ENCODE results near the gene NUBP2.

Gene NUBP2

GRCh38 chr16:1766231-1766630 lies 16.5 kb upstream of the NUBP2 start:
- no peak for DNase-seq (ENCODE audit: low spot score in 2 of 2)
- Mint-ChIP-seq H3K9me3 (no peaks in the 10 kb centered on the region), H3K4me3 (no peak overlapping the region), H3K4me1 (peaks cover 7% of the 10 kb centered on the region), H3K36me3 (peaks cover 42% of the 10 kb centered on the region), H3K27ac (no peak overlapping the region)
- ATAC-seq = no peak

DNA sequence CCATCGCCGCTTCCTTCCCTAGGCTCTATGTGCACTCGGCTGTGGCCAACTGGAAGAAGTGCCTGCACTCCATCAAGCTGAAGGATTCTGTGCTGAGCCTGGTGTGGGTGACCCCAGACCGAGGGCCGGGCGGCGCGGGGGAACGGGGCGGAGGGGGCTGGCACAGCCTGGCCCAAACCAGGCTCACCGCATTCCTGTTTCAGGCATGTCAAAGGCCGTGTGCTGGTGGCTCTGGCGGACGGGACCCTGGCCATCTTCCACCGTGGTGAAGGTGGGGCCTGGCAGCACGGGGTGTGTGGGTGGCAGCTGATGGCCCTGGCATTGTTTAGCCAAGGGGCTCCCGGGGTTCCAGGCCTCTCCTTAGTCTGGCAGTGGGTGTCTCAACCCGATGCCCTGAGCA lies 16.1 kb upstream of the NUBP2 start:
- Mint-ChIP-seq H3K36me3 (peaks cover 39% of the 10 kb centered on the region), H3K4me3 (no peak overlapping the region), H3K9me3 (no peaks in the 10 kb centered on the region), H3K27ac (peak overlapping the region; percentile 32), H3K4me1 (peaks cover 8% of the 10 kb centered on the region)
- DNase-seq (ENCODE audit: low spot score in 2 of 2) (no peak), ATAC-seq (no peak)

- no peak overlapping the region for H3K4me3 Mint-ChIP-seq
- H3K27ac Mint-ChIP-seq = peak overlapping the region; percentile 32
These were observed 15.4 kb upstream of the NUBP2 start for GRCh38 chr16:1767116-1767994.

DNA sequence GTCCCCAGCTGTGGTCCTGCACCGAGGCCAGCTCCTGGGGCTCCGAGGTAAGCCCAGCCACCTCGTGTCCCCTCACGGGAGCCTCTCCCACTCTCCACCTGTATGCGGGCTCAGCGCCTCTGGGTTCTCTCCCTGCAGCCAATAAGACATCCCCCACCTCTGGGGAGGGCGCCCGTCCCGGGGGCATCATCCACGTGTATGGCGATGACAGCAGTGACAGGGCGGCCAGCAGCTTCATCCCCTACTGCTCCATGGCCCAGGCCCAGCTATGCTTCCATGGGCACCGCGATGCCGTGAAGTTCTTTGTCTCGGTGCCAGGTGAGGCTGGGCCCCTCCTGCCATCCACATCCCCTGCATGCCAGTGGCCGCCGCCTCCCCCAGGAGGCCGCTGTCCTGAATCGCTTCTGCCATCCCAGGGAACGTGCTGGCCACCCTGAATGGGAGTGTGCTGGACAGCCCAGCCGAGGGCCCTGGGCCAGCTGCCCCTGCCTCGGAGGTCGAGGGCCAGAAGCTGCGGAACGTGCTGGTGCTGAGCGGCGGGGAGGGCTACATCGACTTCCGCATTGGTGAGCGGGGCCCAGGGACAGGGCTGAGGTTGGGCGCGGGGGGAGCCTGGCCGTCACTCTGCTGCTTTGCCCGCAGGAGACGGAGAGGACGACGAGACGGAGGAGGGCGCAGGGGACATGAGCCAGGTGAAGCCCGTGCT lies 14.5 kb upstream of the NUBP2 start:
- ATAC-seq = no peak
- Mint-ChIP-seq H3K27ac (no peak overlapping the region), H3K4me3 (no peak overlapping the region), H3K36me3 (peaks cover 51% of the 10 kb centered on the region), H3K4me1 (peaks cover 15% of the 10 kb centered on the region), H3K9me3 (no peaks in the 10 kb centered on the region)
- no peak for DNase-seq (ENCODE audit: low spot score in 2 of 2)

More at GRCh38 chr16:1767116-1767994, 15.4 kb upstream of the NUBP2 start:
- H3K9me3 Mint-ChIP-seq = no peaks in the 10 kb centered on the region
- DNase-seq (ENCODE audit: low spot score in 2 of 2) (no peak), ATAC-seq (no peak)
- H3K4me1 Mint-ChIP-seq = peaks cover 14% of the 10 kb centered on the region
- peaks cover 43% of the 10 kb centered on the region for H3K36me3 Mint-ChIP-seq

DNA sequence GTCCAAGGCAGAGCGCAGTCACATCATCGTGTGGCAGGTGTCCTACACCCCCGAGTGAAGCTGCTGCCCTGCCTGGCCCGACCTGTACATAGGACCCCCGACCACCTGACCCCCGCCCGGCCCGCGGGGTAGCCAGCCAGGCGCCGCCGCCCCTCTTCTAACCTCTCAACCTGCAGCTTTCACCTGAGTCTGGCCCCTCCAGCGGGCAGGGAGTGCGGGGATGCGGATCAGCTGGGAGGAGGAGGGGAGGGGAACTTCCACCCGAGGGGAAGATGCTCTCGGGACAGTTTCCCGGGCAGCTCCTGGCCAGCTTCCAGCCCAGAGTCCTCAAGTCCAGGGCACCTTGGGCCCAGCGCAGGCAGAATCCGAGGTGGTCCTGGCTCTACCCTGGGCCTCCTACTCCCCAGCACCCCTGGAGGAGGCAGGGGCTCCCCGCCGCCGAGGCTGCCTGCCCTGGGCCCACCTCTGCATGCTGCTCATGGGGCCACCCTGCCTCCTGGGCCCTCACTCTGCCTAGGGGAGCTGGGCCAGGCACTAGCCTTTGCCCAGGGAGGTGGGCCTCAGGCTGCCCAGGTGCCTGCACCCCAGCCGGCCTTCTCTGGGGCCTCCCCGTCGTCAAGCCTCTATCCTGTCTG lies 13.9 kb upstream of the NUBP2 start:
- DNase-seq (ENCODE audit: low spot score in 2 of 2) = no peak
- peaks cover 15% of the 10 kb centered on the region for H3K4me1 Mint-ChIP-seq
- H3K9me3 Mint-ChIP-seq = no peaks in the 10 kb centered on the region
- no peak for ATAC-seq
- H3K36me3 Mint-ChIP-seq = peaks cover 52% of the 10 kb centered on the region
- no peak overlapping the region for H3K4me3 Mint-ChIP-seq
- H3K27ac Mint-ChIP-seq = peak overlapping the region; percentile 76

- H3K4me3 Mint-ChIP-seq = peak overlapping the region; percentile 96
- H3K9me3 Mint-ChIP-seq = no peaks in the 10 kb centered on the region
- H3K27ac Mint-ChIP-seq = peak overlapping the region; percentile 76
- H3K36me3 Mint-ChIP-seq = peaks cover 52% of the 10 kb centered on the region
- DNase-seq (ENCODE audit: low spot score in 2 of 2) = no peak
- H3K4me1 Mint-ChIP-seq = peaks cover 15% of the 10 kb centered on the region
- no peak for ATAC-seq
These were observed 13.1 kb upstream of the NUBP2 start for GRCh38 chr16:1769402-1770300.

DNA sequence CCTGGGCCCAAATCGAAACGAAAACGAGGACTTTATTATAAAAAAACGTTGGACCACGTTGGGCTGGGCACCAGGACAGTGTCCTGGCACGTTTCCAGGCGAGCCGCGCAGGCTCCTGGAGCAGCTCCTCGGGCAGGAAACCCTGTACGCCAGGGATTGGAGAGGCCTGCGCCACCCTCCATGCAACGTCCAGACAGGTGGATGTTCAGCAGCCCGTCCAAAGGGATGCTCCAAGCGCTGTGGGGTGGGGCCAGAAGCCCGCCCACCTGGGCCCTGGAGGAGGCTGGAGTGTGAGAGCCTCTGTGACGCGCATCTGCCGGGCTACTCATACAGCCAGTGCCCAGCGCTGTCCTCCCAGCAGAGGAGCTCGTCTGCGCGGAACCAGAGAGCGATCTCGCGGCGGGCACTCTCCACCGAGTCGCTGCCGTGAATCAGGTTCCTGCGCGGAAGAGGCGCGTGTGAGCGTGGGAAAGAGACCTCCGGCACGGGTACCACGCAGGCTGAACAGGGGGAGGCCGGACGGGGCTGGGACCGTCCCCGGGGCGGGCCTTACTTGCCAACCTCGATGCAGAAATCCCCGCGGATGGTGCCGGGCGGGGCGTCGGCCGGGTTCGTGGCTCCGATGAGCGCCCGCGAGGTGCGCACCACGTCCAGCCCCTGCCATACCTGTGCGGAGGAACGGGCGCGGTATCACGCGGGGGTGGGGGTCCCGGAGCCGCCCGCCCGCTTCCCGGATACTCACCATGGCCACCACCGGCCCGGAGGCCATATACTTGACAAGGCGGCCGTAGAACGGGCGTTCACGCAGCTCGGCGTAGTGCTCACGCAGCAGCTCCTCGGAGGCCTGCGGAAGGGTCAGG lies 12.2 kb upstream of the NUBP2 start:
- no peak for DNase-seq (ENCODE audit: low spot score in 2 of 2)

DNA sequence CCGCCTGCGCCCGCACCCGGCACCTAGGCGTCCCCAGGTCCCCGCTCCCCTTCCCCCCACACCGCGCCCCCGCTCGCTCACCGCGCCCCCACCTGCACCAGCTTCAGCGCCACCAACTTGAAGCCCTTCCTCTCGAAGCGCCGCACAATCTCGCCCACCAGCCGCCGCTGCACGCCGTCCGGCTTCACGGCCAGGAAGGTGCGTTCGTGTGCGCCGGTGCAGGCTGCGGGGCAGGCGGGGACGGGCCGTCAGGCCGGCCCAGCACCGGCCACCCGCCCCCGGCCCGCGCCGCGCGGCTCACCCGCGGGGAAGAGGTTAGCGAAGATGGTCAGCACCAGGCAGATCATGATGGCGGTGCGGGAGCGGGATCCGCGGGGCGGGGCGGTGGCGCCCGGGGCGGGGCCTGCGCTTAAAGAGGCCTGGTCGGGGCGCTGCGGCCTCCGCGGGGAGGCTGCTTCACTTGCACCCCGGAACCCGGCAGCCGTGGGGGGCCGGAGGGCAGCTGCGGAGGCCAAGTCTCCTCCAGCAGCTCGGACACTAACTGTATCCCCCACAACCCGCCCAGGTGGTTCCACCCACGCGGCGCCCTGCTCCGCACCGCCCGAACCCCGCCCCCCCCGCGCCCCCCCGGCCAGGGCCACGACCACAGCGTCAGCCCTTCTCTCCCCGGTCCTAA lies 11.4 kb upstream of the NUBP2 start, which contains the start of gene NME3:
TSS of gene NME3 (minus strand) at position 356 of the 676 bp plus-strand sequence. CDS start at position 347, 9 bp downstream.
- DNase-seq (ENCODE audit: low spot score in 2 of 2) = peak; percentile 69 to 91
- ATAC-seq = peak; percentile 62

More for the DNA sequence above, 12.2 kb upstream of the NUBP2 start:
- Mint-ChIP-seq H3K27ac (peak overlapping the region; percentile 76), H3K4me1 (peaks cover 15% of the 10 kb centered on the region), H3K36me3 (peaks cover 52% of the 10 kb centered on the region), H3K4me3 (peak overlapping the region; percentile 96), H3K9me3 (no peaks in the 10 kb centered on the region)
- ATAC-seq = peak; percentile 22

GRCh38 chr16:1771864-1772361 lies 10.8 kb upstream of the NUBP2 start:
- Mint-ChIP-seq H3K4me1 (peaks cover 15% of the 10 kb centered on the region), H3K27ac (peak overlapping the region; percentile 93), H3K4me3 (peak overlapping the region; percentile 96), H3K9me3 (no peaks in the 10 kb centered on the region), H3K36me3 (peaks cover 59% of the 10 kb centered on the region)
- peak in 1 of 2 donors; percentile 73 for DNase-seq (ENCODE audit: low spot score in 2 of 2)
- ATAC-seq = no peak

More for the DNA sequence above, 11.4 kb upstream of the NUBP2 start, which contains the start of gene NME3:
- H3K4me3 Mint-ChIP-seq = peak within 1 kb of the TSS; percentile 96
- H3K36me3 Mint-ChIP-seq = peaks cover 54% of the 10 kb centered on the region
- peaks cover 15% of the 10 kb centered on the region for H3K4me1 Mint-ChIP-seq
- peak within 1 kb of the TSS; percentile 93 for H3K27ac Mint-ChIP-seq
- no peaks in the 10 kb centered on the region for H3K9me3 Mint-ChIP-seq

DNA sequence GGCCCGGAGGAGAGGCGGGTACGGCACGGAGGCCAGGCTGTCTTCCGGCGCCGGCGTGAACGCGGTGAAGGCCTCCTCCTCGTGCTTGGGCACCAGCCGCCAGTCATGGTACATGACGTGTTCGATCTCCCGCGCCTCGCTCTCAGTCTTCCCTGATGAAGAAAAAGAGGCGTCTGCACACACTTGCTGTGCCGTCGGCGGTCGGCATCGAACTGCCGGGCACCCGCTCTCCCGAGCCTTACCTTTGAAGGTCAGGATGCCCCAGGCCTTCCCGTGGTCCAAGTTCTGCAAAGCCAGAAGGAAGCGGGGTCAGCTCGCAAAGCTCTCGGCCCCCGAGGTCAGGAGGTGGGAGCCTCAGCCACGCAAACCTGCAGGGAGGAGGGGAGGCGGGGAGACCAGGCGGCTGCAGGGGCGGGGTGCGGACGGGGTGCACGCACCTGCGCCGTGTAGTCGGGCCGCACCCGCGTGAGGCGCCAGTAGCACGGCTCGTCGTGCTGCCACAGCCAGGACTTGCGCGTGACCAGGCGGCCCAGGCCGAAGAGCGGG lies 10.3 kb upstream of the NUBP2 start, which contains the start of gene EME2:
TSS of gene EME2 (plus strand) at position 449 of the 546 bp plus-strand sequence. CDS start 418 bp downstream, outside the sequence.
- peak within 1 kb of the TSS; percentile 96 for H3K4me3 Mint-ChIP-seq
- ATAC-seq (peak; percentile 39), DNase-seq (ENCODE audit: low spot score in 2 of 2) (peak in 1 of 2 donors; percentile 73)
- peaks cover 15% of the 10 kb centered on the region for H3K4me1 Mint-ChIP-seq
- H3K9me3 Mint-ChIP-seq = no peaks in the 10 kb centered on the region
- peak within 1 kb of the TSS; percentile 93 for H3K27ac Mint-ChIP-seq
- peaks cover 59% of the 10 kb centered on the region for H3K36me3 Mint-ChIP-seq

GRCh38 chr16:1772908-1773702 lies 9.7 kb upstream of the NUBP2 start, which contains the start of gene MRPS34:
TSS of gene MRPS34 (minus strand) at chr16:1773134. CDS start at chr16:1773119, 15 bp downstream.
- ATAC-seq = peak; percentile 75
- DNase-seq (ENCODE audit: low spot score in 2 of 2) = peak; percentile 79 to 89
- peak within 1 kb of the TSS; percentile 96 for H3K4me3 Mint-ChIP-seq
- peaks cover 15% of the 10 kb centered on the region for H3K4me1 Mint-ChIP-seq
- peak within 1 kb of the TSS; percentile 93 for H3K27ac Mint-ChIP-seq
- H3K9me3 Mint-ChIP-seq = no peaks in the 10 kb centered on the region
- H3K36me3 Mint-ChIP-seq = peaks cover 52% of the 10 kb centered on the region

All from stimulated activated effector memory CD8-positive, alpha-beta T cell treated with anti-CD3 and anti-CD28 coated beads, Interleukin-12 subunit alpha, Interleukin-12 subunit beta, amount 100 ng/mL, for 72 hours (primary cell).